Dendritic cell treated with granulocyte-macrophage colony-stimulating factor and Interleukin-4, amounts not matched to agents 40 ng/mL and 50 ng/mL, for 4 days (primary cell): ENCODE results near the gene PRKCD.
A peak's percentile ranks its signal among the peaks of the same experiment; 100 is the strongest.

Experiments
- H3K27ac Mint-ChIP-seq: one replicate; pipeline ENCODE4 v1.8.0; 2022; ENCODE audit warnings: mild to moderate bottlenecking, mixed read lengths
- H3K27me3 Mint-ChIP-seq: one replicate; pipeline ENCODE4 v1.8.0; 2022; ENCODE audit warnings: mild to moderate bottlenecking, mixed read lengths
- H3K36me3 Mint-ChIP-seq: one replicate; pipeline ENCODE4 v1.8.0; 2022; ENCODE audit warnings: low read depth, mixed read lengths
- H3K4me1 Mint-ChIP-seq: one replicate; pipeline ENCODE4 v1.8.0; 2022; ENCODE audit warnings: low read depth, mixed read lengths
- H3K4me3 Mint-ChIP-seq: one replicate; pipeline ENCODE4 v1.8.0; 2022; ENCODE audit warnings: mild to moderate bottlenecking, moderate library complexity, mixed read lengths
- H3K9me3 Mint-ChIP-seq: one replicate; pipeline ENCODE4 v1.8.0; 2022; ENCODE audit warnings: mixed read lengths
- intact Hi-C: fragments of 100-400 bp; cut with micrococcal nuclease; formaldehyde crosslinking; loops from one replicate; pipeline ENCODE4 v1.15.0; 2022

PRKCD gene

GRCh38 chr3:53178246-53178645 lies 17.2 kb downstream of the PRKCD start:
- H3K27me3 Mint-ChIP-seq, result no peaks in the 10 kb centered on the region
- H3K36me3 Mint-ChIP-seq, result peaks cover 100% of the 10 kb centered on the region
- intact Hi-C loops, result no loop called here
- peaks cover 96% of the 10 kb centered on the region for H3K4me1 Mint-ChIP-seq
- H3K9me3 Mint-ChIP-seq, result no peaks in the 10 kb centered on the region
- H3K4me3 Mint-ChIP-seq, result no peak overlapping the region
- H3K27ac Mint-ChIP-seq, result peak overlapping the region; percentile 28

DNA sequence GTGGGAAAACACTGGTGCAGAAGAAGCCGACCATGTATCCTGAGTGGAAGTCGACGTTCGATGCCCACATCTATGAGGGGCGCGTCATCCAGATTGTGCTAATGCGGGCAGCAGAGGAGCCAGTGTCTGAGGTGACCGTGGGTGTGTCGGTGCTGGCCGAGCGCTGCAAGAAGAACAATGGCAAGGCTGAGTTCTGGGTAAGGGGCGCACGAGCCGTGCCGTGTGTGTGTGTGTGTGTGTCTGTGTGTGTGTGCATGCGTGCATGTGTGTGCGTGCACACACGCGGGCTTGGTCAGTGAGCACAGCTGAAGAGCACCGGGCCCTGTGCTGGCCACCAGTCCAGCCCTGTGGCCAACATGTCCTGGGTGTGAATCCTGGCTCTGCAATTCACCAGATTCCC lies 18.6 kb downstream of the PRKCD start:
- Mint-ChIP-seq H3K4me3 (no peak overlapping the region), H3K9me3 (no peaks in the 10 kb centered on the region), H3K27me3 (no peaks in the 10 kb centered on the region), H3K36me3 (peaks cover 100% of the 10 kb centered on the region), H3K4me1 (peaks cover 85% of the 10 kb centered on the region), H3K27ac (peak overlapping the region; percentile 28)
- intact Hi-C loops, result no loop called here

DNA sequence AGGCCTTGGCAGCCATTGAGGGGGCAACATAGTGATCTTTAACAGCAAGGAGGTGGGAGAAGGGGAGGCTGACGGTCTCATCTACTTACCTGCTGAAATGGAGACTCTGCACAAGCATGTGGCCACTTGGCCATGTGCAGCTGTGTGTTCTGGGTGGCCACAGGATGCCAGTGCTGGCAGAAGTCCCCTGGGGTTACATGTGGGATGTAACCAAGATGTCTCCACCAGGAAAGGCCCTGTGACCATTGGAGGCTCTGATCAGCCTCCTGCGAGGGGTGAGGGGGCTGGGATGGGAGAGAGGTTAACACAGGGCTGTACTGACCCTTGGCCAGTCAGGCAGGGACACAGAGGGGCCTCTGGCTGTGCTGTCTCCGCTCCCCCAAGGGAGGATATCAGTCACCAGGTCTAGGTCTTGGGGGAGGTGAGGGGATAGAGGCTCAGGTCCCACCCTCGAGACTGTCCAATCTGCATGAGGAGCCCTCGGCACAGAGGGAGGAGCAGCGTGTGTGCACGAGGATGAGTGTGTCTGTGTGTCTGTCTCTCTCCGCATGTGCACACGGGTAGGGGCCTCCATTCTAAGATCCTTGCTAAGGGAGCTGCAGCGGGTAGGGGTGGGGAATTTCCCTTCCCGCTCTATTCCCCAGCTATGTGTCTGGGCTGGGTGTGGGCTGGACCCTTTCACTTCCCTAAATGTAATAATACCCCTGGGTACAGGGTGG lies 19.5 kb downstream of the PRKCD start:
- no peaks in the 10 kb centered on the region for H3K9me3 Mint-ChIP-seq
- H3K36me3 Mint-ChIP-seq, result peaks cover 100% of the 10 kb centered on the region
- peak overlapping the region; percentile 46 for H3K4me3 Mint-ChIP-seq
- intact Hi-C loops, result loop anchor here (1.0 to 5.0 kb wide), 2 partner anchors 10 to 48 kb away; partner anchors contain the start of gene RFT1
- peaks cover 83% of the 10 kb centered on the region for H3K4me1 Mint-ChIP-seq
- H3K27me3 Mint-ChIP-seq, result no peaks in the 10 kb centered on the region
- peak overlapping the region; percentile 28 for H3K27ac Mint-ChIP-seq

GRCh38 chr3:53181024-53181371 lies 20.0 kb downstream of the PRKCD start:
- Mint-ChIP-seq H3K27ac (peak overlapping the region; percentile 28), H3K4me3 (peak overlapping the region; percentile 4), H3K27me3 (no peaks in the 10 kb centered on the region), H3K4me1 (peaks cover 78% of the 10 kb centered on the region), H3K9me3 (no peaks in the 10 kb centered on the region), H3K36me3 (peaks cover 100% of the 10 kb centered on the region)
- intact Hi-C loops, result loop anchor here (5.0 kb wide), 1 partner anchor 49 kb away; the partner anchor contains the start of gene RFT1

- Mint-ChIP-seq H3K9me3 (no peaks in the 10 kb centered on the region), H3K4me1 (peaks cover 78% of the 10 kb centered on the region), H3K27me3 (no peaks in the 10 kb centered on the region), H3K27ac (peak overlapping the region; percentile 28), H3K36me3 (peaks cover 100% of the 10 kb centered on the region), H3K4me3 (no peak overlapping the region)
- intact Hi-C loops, result loop anchor here (5.0 kb wide), 1 partner anchor 49 kb away; the partner anchor contains the start of gene RFT1
These were observed 20.5 kb downstream of the PRKCD start for GRCh38 chr3:53181528-53181927.

DNA sequence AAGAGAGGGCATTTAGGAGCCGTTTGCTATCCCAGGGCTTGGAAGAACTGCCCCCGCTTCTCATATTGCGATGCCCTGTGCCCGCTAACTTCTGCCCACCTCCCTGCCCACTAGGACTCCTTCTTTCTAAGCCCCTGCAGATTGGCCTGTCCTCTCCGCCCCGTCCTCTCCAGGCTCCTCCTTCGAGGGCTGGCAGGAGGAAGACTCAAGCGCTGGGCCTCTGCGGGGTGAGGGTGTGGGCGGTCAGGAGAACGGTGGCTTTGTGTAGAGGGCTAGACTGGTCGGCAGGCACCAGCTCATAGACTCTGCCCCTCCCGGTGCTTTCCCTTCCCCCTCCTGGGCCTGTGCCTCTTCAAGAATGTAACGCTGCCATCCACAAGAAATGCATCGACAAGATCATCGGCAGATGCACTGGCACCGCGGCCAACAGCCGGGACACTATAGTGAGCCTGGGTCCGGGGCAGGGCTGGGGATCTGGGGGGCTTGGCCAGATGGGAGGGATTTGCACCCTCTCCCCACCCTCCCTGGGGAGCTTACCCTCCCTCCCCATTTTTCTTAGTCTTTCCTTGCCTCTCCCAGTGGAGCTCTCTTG lies 21.9 kb downstream of the PRKCD start:
- H3K36me3 Mint-ChIP-seq, result peaks cover 100% of the 10 kb centered on the region
- H3K27me3 Mint-ChIP-seq, result no peaks in the 10 kb centered on the region
- H3K9me3 Mint-ChIP-seq, result no peaks in the 10 kb centered on the region
- intact Hi-C loops, result loop anchor here (5.0 kb wide), 1 partner anchor 51 kb away; the partner anchor contains the start of gene RFT1
- peaks cover 74% of the 10 kb centered on the region for H3K4me1 Mint-ChIP-seq
- no peak overlapping the region for H3K4me3 Mint-ChIP-seq
- no peak overlapping the region for H3K27ac Mint-ChIP-seq

DNA sequence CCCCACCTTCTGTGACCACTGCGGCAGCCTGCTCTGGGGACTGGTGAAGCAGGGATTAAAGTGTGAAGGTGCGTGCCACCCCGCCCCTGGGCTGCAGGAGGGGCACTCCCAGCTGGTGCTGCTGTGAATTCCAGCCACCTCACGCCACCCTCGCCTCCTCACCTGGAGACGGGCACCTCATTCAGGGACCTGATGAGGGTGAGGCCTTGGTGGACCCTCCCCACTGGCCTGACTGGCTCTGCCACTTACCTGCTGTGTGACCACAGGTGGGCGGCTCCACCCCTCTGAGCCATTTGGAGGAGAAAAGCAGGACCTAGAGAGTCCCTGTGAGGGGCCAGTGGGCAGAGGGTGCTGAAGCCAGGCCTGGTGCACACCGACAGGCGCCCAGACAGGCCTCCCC lies 22.5 kb downstream of the PRKCD start:
- Mint-ChIP-seq H3K36me3 (peaks cover 100% of the 10 kb centered on the region), H3K27me3 (no peaks in the 10 kb centered on the region), H3K9me3 (no peaks in the 10 kb centered on the region), H3K4me3 (no peak overlapping the region), H3K27ac (no peak overlapping the region), H3K4me1 (peaks cover 67% of the 10 kb centered on the region)
- intact Hi-C loops, result loop anchor here (5.0 kb wide), 1 partner anchor 51 kb away; the partner anchor contains the start of gene RFT1

DNA sequence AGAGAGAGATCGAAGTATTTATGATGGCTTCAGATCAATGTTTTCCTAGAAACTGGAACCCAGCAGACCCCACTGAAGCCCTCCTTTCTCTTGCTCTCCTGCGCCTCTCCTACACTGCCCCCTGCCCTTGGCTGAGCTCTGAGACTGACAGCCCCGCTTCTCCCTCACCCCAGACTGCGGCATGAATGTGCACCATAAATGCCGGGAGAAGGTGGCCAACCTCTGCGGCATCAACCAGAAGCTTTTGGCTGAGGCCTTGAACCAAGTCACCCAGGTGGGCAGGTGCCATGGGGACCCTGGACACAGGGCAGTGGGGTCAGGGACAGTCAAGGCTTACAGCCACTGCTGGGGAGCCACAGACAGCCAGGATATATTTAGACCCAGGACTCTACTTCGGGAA lies 23.7 kb downstream of the PRKCD start:
- Mint-ChIP-seq H3K9me3 (no peaks in the 10 kb centered on the region), H3K4me3 (no peak overlapping the region), H3K4me1 (peaks cover 57% of the 10 kb centered on the region), H3K27me3 (no peaks in the 10 kb centered on the region), H3K36me3 (peaks cover 100% of the 10 kb centered on the region), H3K27ac (peak overlapping the region; percentile 32)
- intact Hi-C loops, result loop anchor here (5.0 kb wide), 1 partner anchor 52 kb away; the partner anchor contains the start of gene RFT1

DNA sequence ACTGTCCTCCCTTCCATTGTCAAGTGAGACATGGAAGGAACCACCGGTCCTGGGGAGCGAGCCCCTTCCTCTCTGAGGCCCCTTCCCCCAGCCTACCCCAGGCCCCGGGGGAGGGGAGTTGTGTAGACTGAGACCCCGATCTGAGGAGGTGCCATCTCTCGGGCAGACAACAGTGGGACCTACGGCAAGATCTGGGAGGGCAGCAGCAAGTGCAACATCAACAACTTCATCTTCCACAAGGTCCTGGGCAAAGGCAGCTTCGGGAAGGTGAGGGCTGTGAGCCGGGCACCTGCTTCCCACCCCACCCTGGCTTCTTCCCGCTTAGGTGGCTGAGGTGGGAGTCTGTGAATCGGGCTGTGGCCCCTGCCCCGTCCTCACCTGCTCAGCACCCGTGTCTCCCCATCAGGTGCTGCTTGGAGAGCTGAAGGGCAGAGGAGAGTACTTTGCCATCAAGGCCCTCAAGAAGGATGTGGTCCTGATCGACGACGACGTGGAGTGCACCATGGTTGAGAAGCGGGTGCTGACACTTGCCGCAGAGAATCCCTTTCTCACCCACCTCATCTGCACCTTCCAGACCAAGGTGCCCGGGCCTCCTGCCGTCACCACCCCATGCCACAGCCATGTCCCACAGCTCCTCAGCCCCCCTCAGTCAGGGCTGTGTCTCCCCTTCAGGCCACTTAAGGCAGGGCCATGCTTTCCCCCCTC lies 24.9 kb downstream of the PRKCD start:
- Mint-ChIP-seq H3K36me3 (peaks cover 100% of the 10 kb centered on the region), H3K27ac (peak overlapping the region; percentile 41), H3K9me3 (no peaks in the 10 kb centered on the region), H3K4me3 (no peak overlapping the region), H3K4me1 (peaks cover 57% of the 10 kb centered on the region), H3K27me3 (no peaks in the 10 kb centered on the region)
- intact Hi-C loops, result no loop called here

GRCh38 chr3:53186726-53187125 lies 25.7 kb downstream of the PRKCD start:
- H3K27me3 Mint-ChIP-seq, result no peaks in the 10 kb centered on the region
- no peak overlapping the region for H3K4me3 Mint-ChIP-seq
- H3K9me3 Mint-ChIP-seq, result no peaks in the 10 kb centered on the region
- H3K27ac Mint-ChIP-seq, result peak overlapping the region; percentile 41
- H3K4me1 Mint-ChIP-seq, result peaks cover 52% of the 10 kb centered on the region
- intact Hi-C loops, result no loop called here
- H3K36me3 Mint-ChIP-seq, result peaks cover 98% of the 10 kb centered on the region

DNA sequence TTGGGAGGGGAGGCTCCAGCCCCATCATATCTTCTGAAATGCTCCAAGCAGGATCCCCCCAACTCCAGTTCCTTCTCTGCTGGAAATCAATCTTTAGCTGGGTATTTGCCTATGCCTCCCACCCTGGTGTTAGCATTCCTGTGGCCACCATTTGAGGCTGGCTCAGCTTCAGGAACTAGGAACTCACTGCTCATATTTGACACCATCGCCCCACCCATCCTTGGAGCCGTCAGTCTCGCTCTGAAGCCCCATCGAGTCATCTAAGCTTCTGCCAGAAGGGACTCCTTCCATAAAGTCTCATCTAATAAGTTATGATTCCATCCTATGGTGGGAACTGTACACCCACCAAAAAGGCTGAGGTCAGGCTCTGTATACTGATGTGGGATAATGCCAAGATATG lies 26.4 kb downstream of the PRKCD start:
- H3K9me3 Mint-ChIP-seq, result no peaks in the 10 kb centered on the region
- H3K4me1 Mint-ChIP-seq, result peaks cover 53% of the 10 kb centered on the region
- no peak overlapping the region for H3K4me3 Mint-ChIP-seq
- no peaks in the 10 kb centered on the region for H3K27me3 Mint-ChIP-seq
- H3K27ac Mint-ChIP-seq, result no peak overlapping the region
- intact Hi-C loops, result no loop called here
- H3K36me3 Mint-ChIP-seq, result peaks cover 98% of the 10 kb centered on the region

DNA sequence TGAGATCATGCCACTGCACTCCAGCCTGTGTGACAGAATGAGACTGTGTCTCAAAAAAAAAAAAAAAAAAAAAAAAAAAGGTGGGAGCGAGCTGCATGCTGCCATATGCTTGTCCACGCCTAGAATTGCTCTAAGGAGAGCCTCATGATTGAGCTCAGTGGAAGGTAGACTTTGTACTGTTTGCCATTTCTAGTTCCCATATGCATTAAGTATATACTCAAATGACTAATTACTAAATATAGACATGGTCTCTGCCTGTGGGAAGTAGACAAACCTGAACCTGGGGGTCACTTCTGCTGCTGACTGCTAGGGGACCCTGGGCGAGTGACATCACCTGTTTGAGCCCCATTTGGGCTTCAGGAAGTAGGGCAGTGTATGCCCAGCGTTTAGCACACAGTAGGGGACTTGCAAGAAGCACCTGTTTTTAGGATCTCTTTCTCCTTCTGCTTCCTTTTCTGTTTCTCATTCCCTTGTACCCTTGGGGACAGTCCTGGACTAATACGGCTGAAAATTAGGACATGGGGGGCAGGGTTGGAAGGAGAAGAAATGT lies 27.2 kb downstream of the PRKCD start:
- Mint-ChIP-seq H3K4me1 (peaks cover 53% of the 10 kb centered on the region), H3K36me3 (peaks cover 98% of the 10 kb centered on the region), H3K27ac (no peak overlapping the region), H3K4me3 (no peak overlapping the region), H3K27me3 (no peaks in the 10 kb centered on the region), H3K9me3 (no peaks in the 10 kb centered on the region)
- intact Hi-C loops, result no loop called here

DNA sequence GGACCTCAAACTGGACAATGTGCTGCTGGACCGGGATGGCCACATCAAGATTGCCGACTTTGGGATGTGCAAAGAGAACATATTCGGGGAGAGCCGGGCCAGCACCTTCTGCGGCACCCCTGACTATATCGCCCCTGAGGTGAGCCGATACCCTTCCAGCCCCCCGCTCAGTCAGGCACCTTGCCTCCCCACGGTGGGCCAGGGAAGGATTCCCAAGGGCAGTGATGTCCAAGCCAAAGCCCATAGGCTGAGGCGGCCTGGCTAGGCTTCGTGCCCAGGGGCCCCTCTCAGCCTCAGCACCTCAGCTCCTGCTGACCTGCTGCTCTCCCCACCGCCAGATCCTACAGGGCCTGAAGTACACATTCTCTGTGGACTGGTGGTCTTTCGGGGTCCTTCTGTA lies 27.7 kb downstream of the PRKCD start:
- H3K27ac Mint-ChIP-seq, result no peak overlapping the region
- no peaks in the 10 kb centered on the region for H3K9me3 Mint-ChIP-seq
- intact Hi-C loops, result no loop called here
- H3K4me1 Mint-ChIP-seq, result peaks cover 57% of the 10 kb centered on the region
- no peaks in the 10 kb centered on the region for H3K27me3 Mint-ChIP-seq
- no peak overlapping the region for H3K4me3 Mint-ChIP-seq
- H3K36me3 Mint-ChIP-seq, result peaks cover 98% of the 10 kb centered on the region

DNA sequence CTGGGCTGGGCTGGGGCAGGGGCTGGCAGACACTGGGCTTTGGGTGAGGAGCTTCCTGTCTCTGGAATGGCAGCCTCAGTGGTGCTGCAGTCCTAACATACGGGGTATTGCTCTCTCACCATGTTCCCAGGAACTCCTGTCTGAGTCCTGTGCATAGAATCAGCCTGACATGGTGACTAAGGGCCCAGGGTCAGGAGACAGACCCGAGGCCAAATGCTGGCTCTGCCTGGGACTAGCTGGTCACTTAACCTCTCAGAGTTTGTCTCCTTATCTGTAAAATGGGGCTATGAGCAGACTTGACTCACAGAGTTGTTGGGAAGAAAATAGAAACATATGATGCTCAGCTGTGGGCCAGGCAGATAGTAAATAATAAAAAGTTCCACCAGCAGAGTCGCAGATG lies 28.3 kb downstream of the PRKCD start:
- intact Hi-C loops, result no loop called here
- no peaks in the 10 kb centered on the region for H3K9me3 Mint-ChIP-seq
- peaks cover 98% of the 10 kb centered on the region for H3K36me3 Mint-ChIP-seq
- H3K27me3 Mint-ChIP-seq, result no peaks in the 10 kb centered on the region
- peaks cover 58% of the 10 kb centered on the region for H3K4me1 Mint-ChIP-seq
- no peak overlapping the region for H3K4me3 Mint-ChIP-seq
- no peak overlapping the region for H3K27ac Mint-ChIP-seq
